HFFc6 (cell line): ENCODE data around the gene MLH1. TPM values are rescaled to one million over a fixed set of nuclear protein-coding genes. Genes with fewer than 3 reads are reported as not detected.

Experiments used
- DNase-seq: peaks from one replicate; pipeline ENCODE4 v3.0.0-alpha.2; 2018
- H3K27ac Mint-ChIP-seq: 2 replicates; pipeline ENCODE4 v1.8.0; 2020; ENCODE audit warnings: mild to moderate bottlenecking, mixed read lengths
- H3K27me3 Mint-ChIP-seq: 2 replicates; pipeline ENCODE4 v1.8.0; 2021; ENCODE audit warnings: mild to moderate bottlenecking, moderate library complexity, mixed read lengths; ENCODE audit not compliant: insufficient read depth
- H3K36me3 Mint-ChIP-seq: 2 replicates; pipeline ENCODE4 v1.8.0; 2021; ENCODE audit warnings: low read depth, mixed read lengths
- H3K4me1 Mint-ChIP-seq: 2 replicates; pipeline ENCODE4 v1.8.0; 2020; ENCODE audit warnings: low read depth, mixed read lengths
- H3K4me3 Mint-ChIP-seq: 2 replicates; pipeline ENCODE4 v1.8.0; 2020; ENCODE audit warnings: mild to moderate bottlenecking, moderate library complexity, mixed read lengths
- H3K9me3 Mint-ChIP-seq: 2 replicates; pipeline ENCODE4 v1.8.0; 2020; ENCODE audit warnings: mild to moderate bottlenecking, mixed read lengths
- CTCF ChIP-seq: fragments of 200-600 bp; sonication (generic); IDR thresholded peaks from 2 replicates; pipeline ENCODE4 v1.5.0; 2021; ENCODE audit warnings: antibody characterized with exemption, mild to moderate bottlenecking
- total RNA-seq, 6 experiments: library from RNA; stranded (reverse); fragmentation: NEBNext Ultra II Directional; extraction: Animal tissue kit (Norgen Biotek cat#: 25700); gene quantifications; 2 replicates in 1 of 6; 3 replicates in 5 of 6; pipeline ENCODE4 v1.2.3, GENCODE V29; 2021

The MLH1 gene
- total RNA-seq, 6 experiments from 2014 or later, result 28.7 to 38.3 (median 35.1) TPM

GRCh38 chr3:37056826-37057225 lies 63.5 kb downstream of the MLH1 start:
- peaks cover 14% of the 10 kb centered on the region for H3K27me3 Mint-ChIP-seq
- no peaks in the 10 kb centered on the region for H3K9me3 Mint-ChIP-seq
- H3K27ac Mint-ChIP-seq, result peak overlapping the region; percentile 56

GRCh38 chr3:37058117-37058516 lies 64.8 kb downstream of the MLH1 start:
- no peak overlapping the region for H3K27ac Mint-ChIP-seq
- H3K9me3 Mint-ChIP-seq, result no peaks in the 10 kb centered on the region
- H3K36me3 Mint-ChIP-seq, result peaks cover 45% of the 10 kb centered on the region
- DNase-seq, result no peak
- H3K4me1 Mint-ChIP-seq, result peaks cover 49% of the 10 kb centered on the region
- no peak for TF ChIP-seq CTCF
- peaks cover 13% of the 10 kb centered on the region for H3K27me3 Mint-ChIP-seq
- H3K4me3 Mint-ChIP-seq, result no peak overlapping the region

More at GRCh38 chr3:37056826-37057225, 63.5 kb downstream of the MLH1 start:
- Mint-ChIP-seq H3K4me1 (peaks cover 53% of the 10 kb centered on the region), H3K4me3 (no peak overlapping the region), H3K36me3 (peaks cover 40% of the 10 kb centered on the region)
- no peak for TF ChIP-seq CTCF
- no peak for DNase-seq

DNA sequence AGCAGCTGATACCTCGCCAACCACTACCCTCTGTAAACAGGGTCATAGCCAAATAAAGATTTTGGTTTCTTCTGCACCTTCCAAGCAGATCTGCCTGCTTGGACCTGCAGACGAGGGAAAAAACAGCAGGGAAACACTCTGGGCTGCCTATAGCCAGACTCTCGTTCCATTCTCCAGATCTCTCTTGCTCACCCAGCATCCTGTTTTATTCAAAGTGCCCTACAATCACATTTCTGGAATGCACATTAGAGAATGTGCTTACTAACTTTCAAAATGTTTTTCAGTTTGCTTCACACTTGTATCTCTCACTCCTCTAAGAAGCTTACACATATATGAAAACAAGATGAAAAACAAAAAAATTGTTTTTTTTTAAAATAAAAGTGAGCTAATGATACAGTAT lies 71.4 kb downstream of the MLH1 start:
- no peak for TF ChIP-seq CTCF
- Mint-ChIP-seq H3K4me1 (peaks cover 43% of the 10 kb centered on the region), H3K4me3 (no peak overlapping the region), H3K9me3 (no peaks in the 10 kb centered on the region), H3K27ac (no peak overlapping the region; the same call in 1 of the 2 replicates), H3K36me3 (peaks cover 84% of the 10 kb centered on the region), H3K27me3 (peaks cover 8% of the 10 kb centered on the region)
- no peak for DNase-seq

DNA sequence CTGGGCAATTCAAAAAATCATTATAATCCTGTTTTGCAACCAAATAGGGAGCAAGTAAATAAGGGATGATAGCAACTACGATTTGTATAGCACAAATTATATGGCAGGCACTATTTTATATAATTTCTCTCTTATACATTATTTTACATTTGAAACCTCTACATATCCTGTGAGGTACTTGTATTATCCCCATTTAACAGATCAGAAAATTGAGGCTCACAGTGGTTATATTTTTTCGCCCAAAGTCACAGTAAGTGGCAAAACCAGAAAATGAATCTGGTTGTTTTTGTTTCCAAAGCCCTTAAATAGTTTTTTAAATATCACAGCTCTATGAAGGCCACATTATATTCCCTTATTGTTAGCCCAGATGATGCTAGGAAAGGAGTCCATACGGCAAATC lies 74.3 kb downstream of the MLH1 start:
- Mint-ChIP-seq H3K36me3 (peaks cover 75% of the 10 kb centered on the region), H3K27me3 (peaks cover 1% of the 10 kb centered on the region), H3K4me3 (no peak overlapping the region), H3K4me1 (peaks cover 46% of the 10 kb centered on the region), H3K9me3 (no peaks in the 10 kb centered on the region), H3K27ac (no peak overlapping the region)
- no peak for TF ChIP-seq CTCF
- DNase-seq, result no peak

GRCh38 chr3:37068031-37068430 lies 74.7 kb downstream of the MLH1 start:
- H3K9me3 Mint-ChIP-seq, result no peaks in the 10 kb centered on the region
- DNase-seq, result no peak
- H3K4me1 Mint-ChIP-seq, result peaks cover 51% of the 10 kb centered on the region
- H3K27ac Mint-ChIP-seq, result no peak overlapping the region
- peaks cover 1% of the 10 kb centered on the region for H3K27me3 Mint-ChIP-seq
- H3K4me3 Mint-ChIP-seq, result no peak overlapping the region
- H3K36me3 Mint-ChIP-seq, result peaks cover 74% of the 10 kb centered on the region
- TF ChIP-seq CTCF, result no peak

DNA sequence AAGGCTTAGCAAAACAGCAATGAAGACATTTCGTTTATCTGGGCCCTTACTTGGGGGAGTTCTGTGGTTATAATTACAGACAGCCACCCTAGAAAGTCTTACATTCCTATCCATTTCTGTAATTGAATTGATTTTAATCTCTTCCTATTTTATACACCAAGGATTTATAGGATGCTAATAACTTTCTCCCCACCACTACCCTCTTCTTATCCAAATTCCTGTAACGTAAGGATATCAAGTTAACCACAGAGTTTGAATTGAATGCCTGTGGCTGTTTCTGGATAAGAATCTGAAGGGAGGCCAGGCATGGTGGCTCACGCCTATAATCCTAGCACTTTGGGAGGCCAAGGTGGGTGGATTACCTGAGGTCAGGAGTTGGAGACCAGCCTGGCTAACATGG lies 78.6 kb downstream of the MLH1 start:
- Mint-ChIP-seq H3K4me1 (peaks cover 64% of the 10 kb centered on the region), H3K36me3 (peaks cover 54% of the 10 kb centered on the region), H3K9me3 (no peaks in the 10 kb centered on the region), H3K4me3 (no peak overlapping the region), H3K27ac (no peak overlapping the region), H3K27me3 (peaks cover 1% of the 10 kb centered on the region)
- TF ChIP-seq CTCF, result no peak
- no peak for DNase-seq
